ENCODE data around the gene FBXO8.
"Not testable (repeated sequence)": the region's sequence is repeated elsewhere in the genome, so short reads cannot be mapped to it uniquely, and the experiment has no call there.

FBXO8 gene

DNA sequence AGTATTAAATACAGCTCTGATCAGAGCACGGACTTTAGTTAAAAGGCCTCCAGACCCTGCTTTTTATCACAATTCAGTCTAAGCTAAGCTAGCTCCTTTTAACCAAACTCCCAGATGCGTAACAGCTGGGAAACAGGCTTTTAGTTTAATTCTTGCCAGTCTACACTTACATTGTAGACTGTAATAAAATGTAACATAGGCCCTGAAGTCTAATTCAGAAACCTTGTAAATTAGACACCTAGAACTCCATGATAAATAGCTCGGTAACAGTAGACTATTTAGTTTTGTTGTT is 20.1 kb downstream of the FBXO8 start:
- no peak overlapping the region for H3K4me3 ChIP-seq (replicated peaks; ENCODE audit: low read depth, low read length)
- TF ChIP-seq, protein P1, sequence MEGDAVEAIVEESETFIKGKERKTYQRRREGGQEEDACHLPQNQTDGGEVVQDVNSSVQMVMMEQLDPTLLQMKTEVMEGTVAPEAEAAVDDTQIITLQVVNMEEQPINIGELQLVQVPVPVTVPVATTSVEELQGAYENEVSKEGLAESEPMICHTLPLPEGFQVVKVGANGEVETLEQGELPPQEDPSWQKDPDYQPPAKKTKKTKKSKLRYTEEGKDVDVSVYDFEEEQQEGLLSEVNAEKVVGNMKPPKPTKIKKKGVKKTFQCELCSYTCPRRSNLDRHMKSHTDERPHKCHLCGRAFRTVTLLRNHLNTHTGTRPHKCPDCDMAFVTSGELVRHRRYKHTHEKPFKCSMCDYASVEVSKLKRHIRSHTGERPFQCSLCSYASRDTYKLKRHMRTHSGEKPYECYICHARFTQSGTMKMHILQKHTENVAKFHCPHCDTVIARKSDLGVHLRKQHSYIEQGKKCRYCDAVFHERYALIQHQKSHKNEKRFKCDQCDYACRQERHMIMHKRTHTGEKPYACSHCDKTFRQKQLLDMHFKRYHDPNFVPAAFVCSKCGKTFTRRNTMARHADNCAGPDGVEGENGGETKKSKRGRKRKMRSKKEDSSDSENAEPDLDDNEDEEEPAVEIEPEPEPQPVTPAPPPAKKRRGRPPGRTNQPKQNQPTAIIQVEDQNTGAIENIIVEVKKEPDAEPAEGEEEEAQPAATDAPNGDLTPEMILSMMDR (IDR thresholded peaks at IDR 0.05; ENCODE audit: low read length, missing control alignments): no peak

DNA sequence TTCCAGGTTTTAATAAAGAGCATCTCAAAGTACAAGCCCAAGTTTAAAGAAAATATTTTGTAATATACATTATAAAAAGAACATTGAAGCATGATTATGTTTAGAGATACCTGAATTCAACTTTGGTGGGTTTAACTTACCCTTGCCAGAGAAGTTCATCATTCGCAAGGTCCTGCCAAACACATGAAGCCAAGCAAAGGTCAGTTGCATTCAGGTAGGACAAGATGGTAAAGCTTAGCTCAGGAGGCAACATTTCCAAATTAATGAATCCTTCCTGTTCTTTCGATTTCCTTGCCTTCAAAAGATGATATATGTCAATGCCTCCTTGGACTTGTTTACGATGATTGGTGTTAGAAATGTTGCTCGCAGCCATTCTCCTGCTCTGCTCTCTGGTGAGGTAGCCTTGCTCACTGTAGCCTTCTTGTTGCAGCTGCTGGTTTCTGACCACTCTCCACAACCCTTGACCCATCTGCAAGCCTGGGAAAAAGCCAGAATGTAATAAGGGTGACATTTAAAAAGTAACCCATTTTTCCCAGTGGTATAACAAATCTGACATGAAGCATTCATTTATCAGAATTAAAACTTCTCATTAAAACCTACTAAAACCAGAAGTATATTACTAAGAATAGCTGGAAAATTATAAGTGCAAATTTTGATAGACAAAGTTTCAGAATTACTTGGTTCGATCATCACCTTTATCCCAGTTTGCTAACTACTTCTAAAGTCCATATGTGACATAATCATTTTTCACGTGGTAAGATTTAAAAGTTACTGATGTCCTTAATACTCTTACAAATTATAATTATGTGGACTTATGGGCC is 20.6 kb downstream of the FBXO8 start:
- TF ChIP-seq, protein P1 (IDR thresholded peaks at IDR 0.05; ENCODE audit: low read length, missing control alignments): no peak
- no peak for DNase-seq (ENCODE audit: low read depth)
- H3K4me3 ChIP-seq (replicated peaks; ENCODE audit: low read depth, low read length): no peak overlapping the region

More for the DNA sequence above, 20.1 kb downstream of the FBXO8 start:
- no peak for DNase-seq (ENCODE audit: low read depth)

GRCh38 chr4:174261432-174261831 is 22.0 kb downstream of the FBXO8 start:
- H3K4me3 ChIP-seq (replicated peaks; ENCODE audit: low read depth, low read length); DNase-seq (ENCODE audit: low read depth): not testable (repeated sequence)

DNA sequence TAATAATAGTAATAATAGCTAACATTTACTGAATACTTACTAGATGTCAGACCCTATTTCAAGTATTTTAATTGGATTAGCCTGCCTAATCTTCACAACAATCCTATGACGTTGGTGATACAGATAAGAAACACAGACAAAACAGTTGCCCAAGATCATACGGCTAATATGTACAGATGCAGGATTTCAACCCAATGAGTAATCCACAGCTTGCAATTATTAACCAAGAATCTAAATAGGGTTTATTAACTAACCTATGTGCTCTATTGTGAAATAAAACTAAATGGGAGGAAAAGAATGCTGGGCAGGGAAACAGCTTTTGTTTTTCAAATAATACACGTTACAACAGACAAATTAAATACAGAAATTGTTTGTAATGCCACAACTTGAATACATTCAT is 23.4 kb downstream of the FBXO8 start:
- TF ChIP-seq, protein P1 (IDR thresholded peaks at IDR 0.05; ENCODE audit: low read length, missing control alignments): no peak
- peak; percentile 95 for DNase-seq (ENCODE audit: low read depth)
- H3K4me3 ChIP-seq (replicated peaks; ENCODE audit: low read depth, low read length): peak overlapping the region; percentile 4

DNA sequence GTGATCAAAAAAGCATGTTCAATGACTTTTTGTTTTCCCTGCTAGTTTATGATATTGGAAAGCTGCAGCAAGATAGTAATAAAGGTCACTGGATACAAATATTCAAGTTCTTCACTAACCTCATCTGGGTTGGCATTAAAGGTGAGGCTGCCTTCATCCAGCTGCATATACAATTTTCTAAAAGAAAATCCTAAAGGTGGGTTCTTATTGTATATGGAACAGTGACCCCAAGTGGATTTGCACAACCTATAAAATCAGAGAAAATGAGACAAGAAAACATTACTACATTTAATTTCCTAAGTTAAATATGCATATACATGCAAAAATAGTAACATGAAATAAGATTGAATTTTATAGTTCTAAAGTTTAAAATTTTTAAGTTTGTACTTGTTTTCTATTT is 23.9 kb downstream of the FBXO8 start:
- DNase-seq (ENCODE audit: low read depth): peak; percentile 15
- no peak overlapping the region for H3K4me3 ChIP-seq (replicated peaks; ENCODE audit: low read depth, low read length)
- TF ChIP-seq, protein P1 (IDR thresholded peaks at IDR 0.05; ENCODE audit: low read length, missing control alignments): peak; percentile 1

- TF ChIP-seq, protein P1 (IDR thresholded peaks at IDR 0.05; ENCODE audit: low read length, missing control alignments): no peak
- DNase-seq (ENCODE audit: low read depth): peak; percentile 70
- H3K4me3 ChIP-seq (replicated peaks; ENCODE audit: low read depth, low read length): peak overlapping the region; percentile 23
These were observed 27.2 kb downstream of the FBXO8 start for GRCh38 chr4:174256277-174256713.

DNA sequence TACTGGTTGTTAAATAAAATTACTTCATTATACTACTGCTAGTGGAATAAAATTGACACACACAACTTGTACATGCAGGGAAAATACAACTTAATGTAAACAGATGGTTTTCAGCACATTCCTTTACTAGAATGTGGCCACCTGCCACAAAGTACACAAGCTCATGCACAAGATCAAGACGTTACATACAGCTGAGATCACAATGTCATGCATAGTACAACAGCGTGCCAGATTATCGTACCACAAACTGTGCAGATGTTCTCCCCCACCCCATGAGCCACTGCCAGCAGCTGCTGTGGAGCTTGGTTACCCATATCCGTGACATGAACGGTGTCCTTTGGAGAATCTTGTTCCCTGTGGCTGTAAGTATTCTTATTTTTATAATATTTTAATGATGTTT is 27.7 kb downstream of the FBXO8 start:
- H3K4me3 ChIP-seq (replicated peaks; ENCODE audit: low read depth, low read length): peak overlapping the region; percentile 23
- TF ChIP-seq, protein P1 (IDR thresholded peaks at IDR 0.05; ENCODE audit: low read length, missing control alignments): no peak
- peak; percentile 86 for DNase-seq (ENCODE audit: low read depth)
